Measurements from ENCODE around the gene FILIP1L. TPM values are rescaled to one million over a fixed set of nuclear protein-coding genes. Genes with fewer than 3 reads are reported as not detected.

The FILIP1L gene
- total and polyA plus RNA-seq, 2 of the 8 experiments (the other 6 are each of a cell fraction or from before 2014, with no cell fraction given), result 0.06 to 0.09 TPM

- H3K9ac ChIP-seq (replicated peaks in 1 of 4; ENCODE audit: extremely low read depth in 1 of 4, low read depth in 3 of 4, low read length in 3 of 4), result no peak overlapping the region
- no peak overlapping the region for H2BK20ac ChIP-seq (ENCODE audit: low read length)
- H3K23ac ChIP-seq (ENCODE audit: insufficient read length), result no peak overlapping the region
- H2BK15ac ChIP-seq (ENCODE audit: low read length), result no peak overlapping the region
- H3K79me1 ChIP-seq (ENCODE audit: low read depth, low read length), result 0 out of 2 replicates have a peak, but pooled peaks cover 2% of the 10 kb centered on the region
- WGBS, 2 experiments (ENCODE audit: extremely low coverage in 1 of 2, insufficient coverage in 1 of 2, insufficient read length in 1 of 2, insufficient replicate concordance in 2 of 2, low coverage in 1 of 2, low lambda C conversion rate in 2 of 2, missing lambda C conversion rate in 1 of 2), result 89% methylated on average over 6 of the region's 6 CpGs; no CpG with 5 or more reads in 1 of the 2 experiments
- H3K4me1 ChIP-seq (replicated peaks in 1 of 4; ENCODE audit: control insufficient read depth in 3 of 4, insufficient read depth in 4 of 4, low read length in 3 of 4), result peaks cover 0 to 5% (median 3%) of the 10 kb centered on the region in 4 experiments; a peak in 4 of 7 replicates
- H3K23me2 ChIP-seq (ENCODE audit: low read depth, low read length), result no peaks in the 10 kb centered on the region
- no peaks in the 10 kb centered on the region for H3K79me2 ChIP-seq (ENCODE audit: control insufficient read depth in 1 of 2, insufficient read depth in 2 of 2, low read length in 2 of 2)
- peak; percentile 13 for FAIRE-seq
- H3K56ac ChIP-seq (replicated peaks; ENCODE audit: insufficient read length, low read depth, low read length), result no peak overlapping the region
- H2BK120ac ChIP-seq (replicated peaks; ENCODE audit: low read depth, low read length), result no peak overlapping the region
- CTCF ChIA-PET (ENCODE audit: partially characterized antibody), result interaction anchor here (0.6 to 1.6 kb wide), 2 partner anchors 9 to 105 kb away, joined by 3 to 7 read pairs; no protein-coding TSS in a partner anchor
- H3K27me3 ChIP-seq (replicated peaks in 1 of 4; ENCODE audit: control insufficient read depth in 3 of 4, extremely low read depth in 1 of 4, insufficient read depth in 3 of 4, low read length in 3 of 4), result no peaks in the 10 kb centered on the region
- no peak for TF ChIP-seq GABPA (IDR thresholded peaks at IDR 0.05; ENCODE audit: borderline replicate concordance, insufficient read depth, low read length)
- TF ChIP-seq E2F6 (IDR thresholded peaks at IDR 0.05), result no peak
- no peak for TF ChIP-seq CTCF (IDR thresholded peaks at IDR 0.05; ENCODE audit: control extremely low read depth in 1 of 3, insufficient read depth in 1 of 3, low read depth in 1 of 3, low read length in 3 of 3)
- no peak for TF ChIP-seq POLR2A (IDR thresholded peaks at IDR 0.05; ENCODE audit: control extremely low read depth in 1 of 2, low read depth in 2 of 2, low read length in 2 of 2)
- no peak for TF ChIP-seq TCF12 (IDR thresholded peaks at IDR 0.05; ENCODE audit: low read depth, low read length)
- no peak for TF ChIP-seq CHD1 (IDR thresholded peaks at IDR 0.05; ENCODE audit: low read depth, low read length)
- TF ChIP-seq CREB1 (IDR thresholded peaks at IDR 0.05), result no peak
- TF ChIP-seq SP2 (IDR thresholded peaks at IDR 0.05; ENCODE audit: low read length), result no peak
- no peak for TF ChIP-seq ZNF274 (IDR thresholded peaks at IDR 0.05; ENCODE audit: borderline replicate concordance, extremely low read depth, low read length)
- no peak overlapping the region for H2AK5ac ChIP-seq (ENCODE audit: low read depth, low read length)
- H3K4me2 ChIP-seq (ENCODE audit: insufficient read depth in 1 of 2, low read depth in 2 of 2, low read length in 2 of 2), result no peak overlapping the region; a peak in 1 of 4 replicates
- H3K9me3 ChIP-seq (ENCODE audit: insufficient read depth in 2 of 2, low read depth in 1 of 2, low read length in 1 of 2), result no peaks in the 10 kb centered on the region
- no peak overlapping the region for H2BK5ac ChIP-seq (ENCODE audit: low read depth, low read length)
- H4K8ac ChIP-seq (ENCODE audit: extremely low read depth, insufficient read depth, low read length), result no peak overlapping the region
- H3K14ac ChIP-seq (ENCODE audit: insufficient read length), result no peak overlapping the region
- H3K18ac ChIP-seq (ENCODE audit: extremely low read depth, low read length), result no peak overlapping the region; the same call in 1 of the 2 replicates
- no peaks in the 10 kb centered on the region for H4K20me1 ChIP-seq (replicated peaks in 1 of 2; ENCODE audit: control insufficient read depth in 1 of 2, insufficient read depth in 2 of 2, low read length in 2 of 2)
- no peak overlapping the region for H2AFZ ChIP-seq (ENCODE audit: low read length)
- H4K5ac ChIP-seq (ENCODE audit: insufficient read length, low read depth, low read length), result no peak overlapping the region
- H4K91ac ChIP-seq (replicated peaks; ENCODE audit: insufficient read length, low read length), result no peak overlapping the region
- no peak overlapping the region for H2BK12ac ChIP-seq (ENCODE audit: low read depth, low read length)
- POLR2A ChIA-PET (ENCODE audit: partially characterized antibody), result no interaction called here
- H3K4ac ChIP-seq (replicated peaks; ENCODE audit: insufficient read length, low read depth, low read length), result no peak overlapping the region
- no peak overlapping the region for H3K4me3 ChIP-seq (ENCODE audit: extremely low read depth in 1 of 4, insufficient read depth in 2 of 4, low read depth in 3 of 4, low read length in 4 of 4)
- H3K27ac ChIP-seq (ENCODE audit: low read depth, low read length), result no peak overlapping the region
- no peaks in the 10 kb centered on the region for H3K36me3 ChIP-seq (ENCODE audit: control insufficient read depth in 2 of 4, insufficient read depth in 4 of 4, low read length in 3 of 4)
- no peak for DNase-seq (ENCODE audit: low read depth in 1 of 2, low spot score in 2 of 2)
These were observed 60.2 kb downstream of the FILIP1L start for GRCh38 chr3:100053951-100054620.

Data from H1 (cell line).